HepG2 (cell line): ENCODE measurements around the gene EMC10. TPM values are rescaled to one million over a fixed set of nuclear protein-coding genes. Genes with fewer than 3 reads are reported as not detected.
A peak's percentile ranks its signal among the peaks of the same experiment; 100 is the strongest.

ENCODE experiments used
- CCDC6 ChIP-seq: sonication (generic); formaldehyde crosslinking; IDR thresholded peaks from 2 replicates; pipeline ENCODE4 v1.8.1; 2022; ENCODE audit warnings: mild to moderate bottlenecking, missing genetic modification reagents, moderate library complexity
- CHCHD3 ChIP-seq: sonication (generic); formaldehyde crosslinking; IDR thresholded peaks from 2 replicates; pipeline ENCODE4 v1.8.0; 2022; ENCODE audit warnings: mild to moderate bottlenecking, missing genetic modification reagents, moderate library complexity
- FOXO1 ChIP-seq: sonication (generic); formaldehyde crosslinking; IDR thresholded peaks from 2 replicates; pipeline ENCODE4 v1.4.0; 2020; ENCODE audit warnings: missing genetic modification reagents
- GTF3A ChIP-seq: sonication (generic); formaldehyde crosslinking; conservative IDR thresholded peaks from 2 replicates; pipeline ENCODE4 v1.4.0; 2020; ENCODE audit warnings: mild to moderate bottlenecking, missing genetic modification reagents
- HDAC1 ChIP-seq: sonication (generic); formaldehyde crosslinking; IDR thresholded peaks from 2 replicates; pipeline ENCODE4 v1.5.1; 2020; ENCODE audit warnings: mild to moderate bottlenecking, missing genetic modification reagents
- KDM5B ChIP-seq: sonication (generic); formaldehyde crosslinking; IDR thresholded peaks from 2 replicates; pipeline ENCODE4 v1.4.0; 2020; ENCODE audit warnings: missing genetic modification reagents, mild to moderate bottlenecking, borderline replicate concordance
- NBN ChIP-seq: fragments of 450-650 bp; conservative IDR thresholded peaks from 2 replicates; pipeline ENCODE4 v1.6.1; 2017
- NCOA5 ChIP-seq: sonication (generic); formaldehyde crosslinking; IDR thresholded peaks from 2 replicates; pipeline ENCODE4 v1.4.0; 2020; ENCODE audit warnings: missing genetic modification reagents
- NFE2L2 ChIP-seq: fragments of 150-350 bp; IDR thresholded peaks from 2 replicates; pipeline ENCODE4 v1.6.1; 2014; ENCODE audit warnings: low read length
- PCBP2 ChIP-seq: fragments of 200-400 bp; formaldehyde crosslinking; optimal IDR thresholded peaks from 2 replicates; pipeline ENCODE3; 2018; ENCODE audit warnings: low read length, low read depth; ENCODE audit not compliant: poor library complexity, severe bottlenecking
- POGZ ChIP-seq: sonication (generic); formaldehyde crosslinking; IDR thresholded peaks from 2 replicates; pipeline ENCODE4 v1.4.0; 2020; ENCODE audit warnings: mild to moderate bottlenecking, missing genetic modification reagents
- REXO4 ChIP-seq: sonication (generic); formaldehyde crosslinking; IDR thresholded peaks from 2 replicates; pipeline ENCODE4 v1.8.0; 2022; ENCODE audit warnings: missing genetic modification reagents, mild to moderate bottlenecking, borderline replicate concordance
- ZNF18 ChIP-seq: sonication (generic); formaldehyde crosslinking; IDR thresholded peaks from 2 replicates; pipeline ENCODE4 v1.8.0; 2022; ENCODE audit warnings: mild to moderate bottlenecking, missing genetic modification reagents; ENCODE audit not compliant: insufficient replicate concordance
- ZNF230 ChIP-seq: sonication (generic); formaldehyde crosslinking; IDR thresholded peaks from 2 replicates; pipeline ENCODE4 v1.4.0; 2020; ENCODE audit warnings: mild to moderate bottlenecking, missing genetic modification reagents
- ZNF468 ChIP-seq: sonication (generic); formaldehyde crosslinking; IDR thresholded peaks from 2 replicates; pipeline ENCODE4 v1.8.0; 2022; ENCODE audit warnings: mild to moderate bottlenecking, moderate library complexity, missing genetic modification reagents
- ZNF7 ChIP-seq: IDR thresholded peaks from 2 replicates; pipeline ENCODE4 v1.6.1; 2016; ENCODE audit warnings: missing biosample characterization, missing genetic modification reagents
- ZNF703 ChIP-seq: sonication (generic); formaldehyde crosslinking; IDR thresholded peaks from 2 replicates; pipeline ENCODE4 v1.5.1; 2020; ENCODE audit warnings: missing genetic modification reagents, mild to moderate bottlenecking, moderate library complexity, borderline replicate concordance
- ZNF713 ChIP-seq: sonication (generic); formaldehyde crosslinking; IDR thresholded peaks from 2 replicates; pipeline ENCODE4 v1.4.0; 2020; ENCODE audit warnings: mild to moderate bottlenecking, missing genetic modification reagents
- ZNF737 ChIP-seq: sonication (generic); formaldehyde crosslinking; IDR thresholded peaks from 2 replicates; pipeline ENCODE4 v1.5.0; 2020; ENCODE audit warnings: missing genetic modification reagents, mild to moderate bottlenecking, borderline replicate concordance
- ZNF775 ChIP-seq: sonication (generic); formaldehyde crosslinking; IDR thresholded peaks from 2 replicates; pipeline ENCODE4 v1.4.0; 2020; ENCODE audit warnings: missing genetic modification reagents, mild to moderate bottlenecking, moderate library complexity, borderline replicate concordance
- ZNF782 ChIP-seq: sonication (generic); formaldehyde crosslinking; IDR thresholded peaks from 2 replicates; pipeline ENCODE4 v1.4.0; 2020; ENCODE audit warnings: missing genetic modification reagents, mild to moderate bottlenecking, borderline replicate concordance
- ZNF790 ChIP-seq: sonication (generic); formaldehyde crosslinking; IDR thresholded peaks from 2 replicates; pipeline ENCODE4 v1.8.0; 2022; ENCODE audit warnings: missing genetic modification reagents, mild to moderate bottlenecking, borderline replicate concordance
- ZNF878 ChIP-seq: sonication (generic); formaldehyde crosslinking; IDR thresholded peaks from 2 replicates; pipeline ENCODE4 v1.8.1; 2023; ENCODE audit warnings: mild to moderate bottlenecking, missing genetic modification reagents, moderate library complexity
- polyA plus RNA-seq, 8 experiments: library from polyadenylated mRNA; depleted of rRNA in 3 of 8; stranded (reverse) in 7 of 8; unstranded in 1 of 8; fragments of >200 nt; fragmentation: Illumina TruSeq in 4 of 8; extraction: Trizol in 4 of 8; gene quantifications; 2 replicates each; pipeline versions ENCODE4 v1.2.1 to v1.2.3, GENCODE V29; 2011 to 2016; ENCODE audit warnings: low read depth in 4 of 8, missing spikeins in 1 of 8, mixed read lengths in 1 of 8; ENCODE audit not compliant: insufficient read depth in 1 of 8
- total RNA-seq, 5 experiments: library from RNA; depleted of rRNA; stranded (reverse); fragments of >200 nt; fragmentation: Illumina TruSeq; extraction: Trizol; gene quantifications; 2 replicates each; pipeline ENCODE4 v1.2.3, GENCODE V29; 2016; ENCODE audit warnings: low read depth in 1 of 5
- TF ChIP-seq, protein P1 (sequence below): sonication (generic); formaldehyde crosslinking; IDR thresholded peaks from 2 replicates; pipeline ENCODE4 v1.5.0; 2020; ENCODE audit warnings: missing genetic modification reagents, mild to moderate bottlenecking, borderline replicate concordance

EMC10 gene
- total and polyA plus RNA-seq, 2 of the 13 experiments (the other 11 are each of a cell fraction or from before 2014, with no cell fraction given), result not detected

DNA sequence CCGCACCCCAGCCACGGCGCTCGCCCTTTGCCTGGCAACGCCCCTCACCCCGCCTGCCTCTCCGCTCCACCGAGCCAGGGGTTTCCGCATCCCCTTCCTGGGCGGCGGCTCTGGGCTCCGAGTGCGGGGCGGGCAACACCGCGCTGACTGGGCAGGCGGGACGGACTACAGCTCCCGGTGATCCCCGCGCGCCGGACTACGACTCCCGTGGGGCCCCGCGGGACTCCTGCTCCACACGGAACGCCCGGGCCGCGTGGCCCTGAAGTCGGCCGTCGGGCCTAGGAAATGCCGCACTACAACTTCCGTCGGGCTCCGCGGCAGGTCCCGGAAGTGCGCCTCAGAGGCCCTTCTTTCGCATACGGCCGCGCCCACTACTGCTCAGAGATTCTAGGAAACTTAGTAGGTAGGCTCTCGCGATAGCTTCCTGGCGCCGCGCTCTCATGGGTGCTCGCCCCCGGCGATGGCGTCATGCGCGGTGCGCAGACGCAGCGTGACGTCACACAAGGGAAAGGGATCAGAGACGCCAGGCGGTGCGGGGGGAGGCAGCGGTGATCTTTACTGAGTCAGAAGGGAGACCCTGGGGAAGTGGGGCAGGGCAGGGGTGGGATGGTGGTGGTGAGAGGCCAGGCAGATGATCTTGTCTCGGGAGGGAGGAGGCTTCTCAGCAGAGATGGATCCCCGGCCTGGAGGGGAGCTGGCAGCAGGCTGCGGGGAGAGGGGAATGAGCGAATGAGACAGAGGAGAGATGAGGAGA, 34.9 kb downstream of the EMC10 start, which contains the start of gene JOSD2 (continued):
- TF ChIP-seq ZNF18 (CRISPR knock-in tag), result peak; percentile 38
- 0 out of 2 replicates have a peak, but pooled peaks have one; percentile 37 for TF ChIP-seq KDM5B (CRISPR knock-in tag)
- TF ChIP-seq, protein P1, sequence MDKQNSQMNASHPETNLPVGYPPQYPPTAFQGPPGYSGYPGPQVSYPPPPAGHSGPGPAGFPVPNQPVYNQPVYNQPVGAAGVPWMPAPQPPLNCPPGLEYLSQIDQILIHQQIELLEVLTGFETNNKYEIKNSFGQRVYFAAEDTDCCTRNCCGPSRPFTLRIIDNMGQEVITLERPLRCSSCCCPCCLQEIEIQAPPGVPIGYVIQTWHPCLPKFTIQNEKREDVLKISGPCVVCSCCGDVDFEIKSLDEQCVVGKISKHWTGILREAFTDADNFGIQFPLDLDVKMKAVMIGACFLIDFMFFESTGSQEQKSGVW, result no peak
- TF ChIP-seq ZNF230 (CRISPR knock-in tag), result no peak
- TF ChIP-seq HDAC1 (CRISPR knock-in tag), result peak; percentile 54; the same call in 1 of the 2 replicates
- no peak for TF ChIP-seq FOXO1 (CRISPR knock-in tag)
- TF ChIP-seq ZNF703 (CRISPR knock-in tag), result no peak
- TF ChIP-seq NCOA5, result no peak
- no peak for TF ChIP-seq GTF3A (CRISPR knock-in tag)
- TF ChIP-seq ZNF7, result no peak
- TF ChIP-seq ZNF737 (CRISPR knock-in tag), result no peak
- TF ChIP-seq NFE2L2, result no peak
- no peak for TF ChIP-seq PCBP2
- TF ChIP-seq ZNF782, result no peak
- 0 out of 2 replicates have a peak, but pooled peaks have one; percentile 32 for TF ChIP-seq ZNF790 (CRISPR knock-in tag)
- no peak for TF ChIP-seq ZNF713 (CRISPR knock-in tag)
- TF ChIP-seq CCDC6 (CRISPR knock-in tag), result no peak
- no peak for TF ChIP-seq ZNF468 (CRISPR knock-in tag)
- no peak for TF ChIP-seq REXO4 (CRISPR knock-in tag)
- TF ChIP-seq POGZ, result peak; percentile 56
- no peak for TF ChIP-seq CHCHD3 (CRISPR knock-in tag)
- TF ChIP-seq NBN, result no peak
- TF ChIP-seq ZNF775, result no peak
- TF ChIP-seq ZNF878 (CRISPR knock-in tag), result no peak
